ENCODE results near the gene EPOP.
"Not testable (repeated sequence)": the region's sequence is repeated elsewhere in the genome, so short reads cannot be mapped to it uniquely, and the experiment has no call there.

Gene EPOP

DNA sequence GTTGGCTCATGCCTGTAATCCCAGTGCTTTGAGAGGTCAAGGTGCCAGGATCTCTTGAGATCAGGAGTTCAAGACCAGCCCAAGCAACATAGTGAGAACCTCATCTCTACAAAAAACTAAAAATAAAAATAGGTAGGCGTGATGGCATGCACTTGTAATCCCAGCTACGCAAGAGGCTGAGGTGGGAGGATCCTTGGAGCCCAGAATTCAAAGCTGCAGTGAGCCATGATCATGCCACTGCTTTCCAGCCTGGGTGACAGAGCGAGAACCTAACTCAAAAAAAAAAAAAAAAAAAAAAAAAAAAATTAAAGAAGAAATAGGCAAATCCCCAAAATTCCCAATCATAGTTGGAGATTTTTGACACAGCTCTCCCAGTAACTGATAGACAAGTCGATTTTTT is 36.8 kb downstream of the EPOP start:
- FAIRE-seq, result no peak

DNA sequence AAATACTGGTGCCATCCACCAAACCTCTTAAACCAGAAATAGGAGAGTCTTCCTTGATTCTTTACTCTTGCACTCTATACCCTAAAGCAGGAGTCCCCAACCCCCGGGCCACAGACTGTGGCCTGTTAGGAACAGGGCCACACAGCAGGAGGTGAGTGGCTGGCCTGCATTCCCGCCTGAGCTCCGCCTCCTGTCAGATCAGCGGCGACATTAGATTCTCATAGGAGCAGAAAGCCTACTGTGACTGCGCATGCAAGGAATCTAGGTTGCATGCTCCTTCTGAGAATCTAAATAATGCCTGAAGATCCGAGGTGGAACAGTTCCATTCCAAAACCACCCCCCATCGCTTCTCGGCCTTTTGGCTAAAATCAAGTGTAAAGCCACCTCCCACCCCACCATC is 38.7 kb downstream of the EPOP start:
- FAIRE-seq, result no peak

DNA sequence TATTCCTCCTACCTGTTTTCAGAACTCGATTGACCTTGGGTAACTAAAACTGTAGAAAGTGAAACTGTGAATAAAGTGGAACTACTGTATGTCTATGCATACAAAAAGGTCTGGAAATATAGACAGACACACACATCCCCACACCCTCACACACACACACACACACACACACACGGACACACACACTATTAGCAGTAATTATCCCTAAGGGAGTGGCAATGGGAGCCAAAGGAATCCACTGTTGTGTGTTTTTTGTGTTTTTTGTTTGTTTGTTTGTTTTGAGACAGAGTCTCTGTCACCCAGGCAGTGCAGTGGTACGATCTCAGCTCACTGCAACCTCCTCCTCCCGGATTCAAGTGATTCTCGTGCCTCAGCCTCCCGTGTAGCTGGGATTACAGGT is 42.4 kb downstream of the EPOP start:
- no peak for FAIRE-seq

DNA sequence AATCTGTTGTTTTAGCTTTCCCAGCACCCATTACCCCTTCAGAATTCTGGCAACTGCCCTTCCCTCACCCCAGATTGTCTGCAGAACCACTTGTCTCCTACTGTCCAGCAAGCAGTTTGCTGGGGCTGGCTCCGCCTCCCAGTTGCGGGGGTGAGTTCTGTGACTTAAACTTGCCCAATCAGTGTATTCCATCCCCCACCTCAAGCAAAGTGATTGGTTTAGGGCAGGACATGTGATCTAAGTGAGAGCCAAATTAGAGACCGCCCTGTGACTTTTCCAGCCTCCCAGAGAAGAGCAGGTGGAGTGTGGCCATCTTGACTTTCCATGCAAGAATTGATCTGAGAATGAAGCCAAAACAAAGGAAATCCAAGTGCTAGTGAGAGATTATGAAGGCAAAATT is 46.3 kb downstream of the EPOP start:
- no peak for FAIRE-seq

DNA sequence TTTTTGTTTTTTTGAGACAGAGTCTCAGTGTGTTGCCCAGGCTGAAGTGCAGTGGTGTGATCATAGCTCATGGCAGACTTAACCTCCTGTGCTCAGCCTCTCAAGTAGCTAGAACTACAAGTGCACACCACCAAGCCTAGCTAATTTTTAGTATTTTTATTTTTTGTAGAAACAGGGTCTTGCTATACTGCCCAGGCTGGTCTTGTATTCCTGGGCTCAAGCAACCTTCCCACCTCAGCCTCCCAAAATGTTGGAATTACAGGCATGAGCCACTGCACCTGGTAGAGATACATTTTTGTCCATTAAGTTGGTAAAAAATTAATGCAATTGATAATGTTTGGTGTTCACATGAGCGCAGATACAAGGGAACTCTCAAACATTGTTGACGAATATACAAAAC is 46.8 kb downstream of the EPOP start:
- FAIRE-seq, result no peak

DNA sequence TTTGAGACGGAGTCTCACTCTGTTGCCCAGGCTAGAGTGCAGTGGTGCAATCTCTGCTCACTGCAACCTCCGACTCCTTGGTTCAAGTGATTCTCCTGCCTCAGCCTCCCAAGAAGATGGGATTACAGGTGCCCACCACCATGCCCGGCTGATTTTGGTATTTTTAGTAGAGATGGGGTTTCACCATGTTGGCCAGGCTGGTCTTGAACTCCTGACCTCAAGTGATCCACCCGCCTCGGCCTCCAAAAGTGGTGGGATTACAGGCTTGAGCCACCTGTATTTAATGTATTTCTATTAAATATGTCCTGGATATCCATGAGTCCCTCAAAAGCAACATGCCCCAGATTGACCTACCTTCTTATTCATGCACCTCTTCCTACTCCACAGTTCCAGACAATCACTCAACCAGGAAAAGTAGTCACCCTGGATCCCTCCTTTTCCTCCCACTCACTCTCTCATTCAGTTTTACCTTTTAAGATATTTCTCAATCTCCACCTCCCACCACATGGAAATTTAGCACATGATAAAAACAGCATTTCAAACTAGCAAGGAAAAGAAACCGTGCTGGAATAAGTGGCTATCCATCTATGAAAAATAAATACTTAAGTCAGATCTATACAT is 48.0 kb downstream of the EPOP start:
- FAIRE-seq, result not testable (repeated sequence)

DNA sequence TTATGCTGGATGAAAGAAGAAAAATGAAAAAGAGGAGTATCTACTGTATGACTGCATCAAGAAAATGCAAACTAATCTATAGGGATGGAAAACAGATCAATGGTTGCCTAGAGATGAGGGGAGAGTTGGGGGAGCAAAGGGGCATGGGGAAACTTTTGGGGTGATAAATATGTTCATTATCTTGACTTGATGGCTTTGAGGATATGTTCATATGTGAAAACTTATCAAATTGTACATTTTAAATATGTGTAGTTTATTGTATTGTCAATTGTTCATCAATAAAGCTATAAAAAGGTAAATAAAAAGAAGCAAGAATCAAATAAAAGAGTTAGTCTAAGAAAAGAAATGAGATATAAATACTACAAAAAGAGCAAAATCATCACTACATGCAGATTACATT is 49.3 kb downstream of the EPOP start:
- no peak for FAIRE-seq

DNA sequence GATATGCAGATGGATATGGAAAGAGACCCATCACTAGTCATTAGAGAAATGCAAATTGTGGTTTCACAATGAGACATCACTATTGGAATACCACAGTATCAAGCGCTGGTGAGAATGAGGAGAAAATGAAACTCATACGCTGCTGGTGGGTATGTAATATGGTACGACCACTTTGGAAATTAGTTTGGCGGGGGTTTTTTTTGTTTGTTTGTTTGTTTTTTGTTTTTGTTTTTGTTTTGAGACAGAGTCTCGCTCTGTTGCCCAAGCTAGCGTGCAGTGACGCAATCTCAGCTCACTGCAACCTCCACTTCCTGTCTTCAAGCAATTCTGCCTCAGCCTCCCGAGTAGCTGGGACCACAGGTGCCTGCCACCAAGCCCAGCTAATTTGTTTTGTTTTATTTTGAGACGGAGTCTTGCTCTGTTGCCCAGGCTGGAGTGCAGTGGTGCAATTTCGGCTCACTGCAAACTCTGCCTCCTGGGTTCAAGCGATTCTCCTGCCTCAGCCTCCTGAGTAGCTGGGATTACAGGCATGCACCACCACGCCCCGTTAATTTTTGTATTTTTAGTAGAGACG is 49.9 kb downstream of the EPOP start:
- not testable (repeated sequence) for FAIRE-seq
